ENCODE results near the gene ACAD11. TPM values are rescaled to one million over a fixed set of nuclear protein-coding genes. Genes with fewer than 3 reads are reported as not detected.

The ACAD11 gene
- total and polyA plus RNA-seq, 9 of the 15 experiments (the other 6 are each of a cell fraction or from before 2014, with no cell fraction given): 1.3 to 8.4 (median 4.0) TPM

DNA sequence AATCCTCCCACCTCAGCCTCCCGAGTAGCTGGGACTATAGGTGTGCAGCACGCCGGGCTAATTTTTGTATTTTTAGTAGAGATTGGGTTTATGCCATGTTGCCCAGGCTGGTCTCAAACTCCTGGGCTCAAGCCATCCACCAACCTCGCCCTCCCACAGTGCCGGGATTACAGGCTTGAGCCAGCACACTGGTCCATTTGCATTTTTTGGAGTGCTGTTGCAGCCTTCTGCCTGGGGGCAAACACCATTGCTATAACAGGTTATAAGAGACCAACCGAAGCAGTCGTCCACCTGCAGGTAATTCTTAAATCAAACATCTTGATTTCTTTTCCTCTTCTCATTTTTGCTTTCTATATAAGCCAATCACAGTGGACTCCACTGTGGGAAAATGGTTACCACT, 34.8 kb downstream of the ACAD11 start:
- ChIA-PET CTCF (ENCODE audit: low intra/inter-chr PET ratio) (no interaction called here), POLR2A (no interaction called here)
- Histone ChIP-seq H3K9me1 (ENCODE audit: control insufficient read depth, insufficient read depth, low read length) (no peaks in the 10 kb centered on the region), H2AFZ (ENCODE audit: low read depth, low read length) (no peak overlapping the region), H3K36me3 (ENCODE audit: control insufficient read depth, insufficient read depth, low read length) (no peaks in the 10 kb centered on the region), H3K4me2 (ENCODE audit: insufficient read depth, low read length) (no peak overlapping the region), H3K27me3 (ENCODE audit: control insufficient read depth in 2 of 2, insufficient read depth in 2 of 2, low read length in 2 of 2) (no peaks in the 10 kb centered on the region), H3K79me2 (ENCODE audit: control insufficient read depth, insufficient read depth, low read length) (no peaks in the 10 kb centered on the region), H3K9ac (ENCODE audit: insufficient read depth in 1 of 2, low read depth in 2 of 2, low read length in 2 of 2) (no peak overlapping the region), H3K4me3 (no peak overlapping the region), H4K20me1 (replicated peaks; ENCODE audit: control insufficient read depth, insufficient read depth, low read length) (no peaks in the 10 kb centered on the region), H3K9me3 (replicated peaks; ENCODE audit: control insufficient read depth, insufficient read depth, low read depth, low read length) (no peaks in the 10 kb centered on the region), H3K4me1 (replicated peaks in 1 of 2; ENCODE audit: control insufficient read depth in 2 of 2, insufficient read depth in 2 of 2, low read length in 2 of 2) (no peaks in the 10 kb centered on the region), H3K27ac (ENCODE audit: extremely low read depth, low read depth, low read length) (no peak overlapping the region)
- in situ Hi-C loops (cut with MboI) (no loop called here), intact Hi-C loops (cut with micrococcal nuclease) (no loop called here)
- BruUV-seq (replicated peaks): no TSS peak
- FAIRE-seq (no peak), DNase-seq (ENCODE audit: extremely low read depth in 1 of 4, low spot score in 3 of 4) (no peak), ATAC-seq (no peak)
- 66% methylated on average over 7 of the region's 7 CpGs for WGBS (ENCODE audit: insufficient coverage, low coverage, missing lambda C conversion rate)
- TF ChIP-seq MAFK (IDR thresholded peaks at IDR 0.05; ENCODE audit: low read length) (no peak), IRF9 (tag; IDR thresholded peaks at IDR 0.05) (no peak), ZNF146 (CRISPR knock-in tag; IDR thresholded peaks at IDR 0.05; ENCODE audit: unreplicated experiment) (no peak), ZFPM2 (CRISPR knock-in tag; IDR thresholded peaks at IDR 0.05) (no peak), ATF1 (CRISPR knock-in tag; IDR thresholded peaks at IDR 0.05) (no peak), ATF1 (tag; IDR thresholded peaks at IDR 0.05) (no peak), U2AF1 (optimal IDR thresholded peaks at IDR 0.05; ENCODE audit: low read depth, low read length) (no peak), BRF2 (IDR thresholded peaks at IDR 0.05; ENCODE audit: borderline replicate concordance, insufficient read depth, insufficient read length) (no peak), CTCFL (IDR thresholded peaks at IDR 0.05; ENCODE audit: borderline replicate concordance, insufficient read depth, low read depth, low read length, poor library complexity, severe bottlenecking) (no peak), POLR2G (IDR thresholded peaks at IDR 0.05; ENCODE audit: low read depth, low read length) (no peak), ZNF589 (CRISPR knock-in tag; IDR thresholded peaks at IDR 0.05; ENCODE audit: low read depth) (no peak), HINFP (tag; conservative IDR thresholded peaks at IDR 0.05; ENCODE audit: low read depth) (no peak), HNRNPLL (IDR thresholded peaks at IDR 0.05; ENCODE audit: low read depth, low read length, poor library complexity, severe bottlenecking) (no peak)
- TF ChIP-seq, protein P1, sequence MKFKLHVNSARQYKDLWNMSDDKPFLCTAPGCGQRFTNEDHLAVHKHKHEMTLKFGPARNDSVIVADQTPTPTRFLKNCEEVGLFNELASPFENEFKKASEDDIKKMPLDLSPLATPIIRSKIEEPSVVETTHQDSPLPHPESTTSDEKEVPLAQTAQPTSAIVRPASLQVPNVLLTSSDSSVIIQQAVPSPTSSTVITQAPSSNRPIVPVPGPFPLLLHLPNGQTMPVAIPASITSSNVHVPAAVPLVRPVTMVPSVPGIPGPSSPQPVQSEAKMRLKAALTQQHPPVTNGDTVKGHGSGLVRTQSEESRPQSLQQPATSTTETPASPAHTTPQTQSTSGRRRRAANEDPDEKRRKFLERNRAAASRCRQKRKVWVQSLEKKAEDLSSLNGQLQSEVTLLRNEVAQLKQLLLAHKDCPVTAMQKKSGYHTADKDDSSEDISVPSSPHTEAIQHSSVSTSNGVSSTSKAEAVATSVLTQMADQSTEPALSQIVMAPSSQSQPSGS (CRISPR knock-in tag; IDR thresholded peaks at IDR 0.05): no peak
- TF ChIP-seq, protein P2, sequence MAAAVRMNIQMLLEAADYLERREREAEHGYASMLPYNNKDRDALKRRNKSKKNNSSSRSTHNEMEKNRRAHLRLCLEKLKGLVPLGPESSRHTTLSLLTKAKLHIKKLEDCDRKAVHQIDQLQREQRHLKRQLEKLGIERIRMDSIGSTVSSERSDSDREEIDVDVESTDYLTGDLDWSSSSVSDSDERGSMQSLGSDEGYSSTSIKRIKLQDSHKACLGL (CRISPR knock-in tag; IDR thresholded peaks at IDR 0.05; ENCODE audit: borderline replicate concordance, poor library complexity, severe bottlenecking): no peak
